GM19328 (cell line): ENCODE data around the gene RACGAP1.
"Not testable (repeated sequence)": the region's sequence is repeated elsewhere in the genome, so short reads cannot be mapped to it uniquely, and the experiment has no call there.

ENCODE experiments used
- ATAC-seq: cut with Tn5 transposase; IDR thresholded peaks from one replicate; pipeline ENCODE4 v1.9.1; 2021; ENCODE audit warnings: mild to moderate bottlenecking, moderate library complexity; ENCODE audit not compliant: unreplicated experiment

Gene RACGAP1

DNA sequence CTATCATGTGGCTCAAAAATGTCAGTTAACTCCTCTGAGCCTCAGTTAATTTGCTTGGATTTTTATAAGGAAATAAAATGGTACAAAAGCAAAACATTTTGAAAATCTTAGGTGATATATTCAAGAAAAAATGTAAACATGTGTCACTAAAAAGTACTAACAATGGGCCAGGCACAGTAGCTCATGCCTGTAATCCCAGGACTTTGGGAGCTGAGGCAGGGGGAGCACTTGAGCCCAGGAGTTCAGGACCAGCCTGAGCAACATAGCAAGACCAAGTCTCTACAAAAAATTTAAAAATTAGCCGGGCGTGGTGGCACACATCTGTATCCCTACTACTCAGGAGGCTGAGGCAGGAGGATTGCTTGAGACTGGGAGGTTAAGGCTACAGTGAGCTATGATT is 26.8 kb downstream of the RACGAP1 start:
- no peak for ATAC-seq

DNA sequence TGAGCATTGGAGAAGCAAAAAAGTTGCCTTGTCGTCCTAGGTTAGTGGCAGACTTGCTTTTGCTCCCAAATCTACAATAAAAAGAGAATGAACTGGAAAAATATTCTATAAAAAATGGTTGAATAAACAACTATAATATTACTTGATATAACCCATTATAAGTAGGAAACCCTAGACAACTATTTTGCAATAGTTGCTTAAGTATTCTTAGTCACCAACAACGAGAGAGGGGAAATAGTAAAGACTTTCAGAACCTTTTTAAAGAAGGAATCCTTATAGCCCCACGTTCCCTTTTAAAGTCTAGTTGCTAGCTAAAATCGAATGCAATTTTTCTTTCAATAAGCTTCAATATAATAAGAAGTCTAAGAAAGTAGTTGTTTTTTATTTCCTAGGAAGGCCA is 35.0 kb downstream of the RACGAP1 start:
- no peak for ATAC-seq

DNA sequence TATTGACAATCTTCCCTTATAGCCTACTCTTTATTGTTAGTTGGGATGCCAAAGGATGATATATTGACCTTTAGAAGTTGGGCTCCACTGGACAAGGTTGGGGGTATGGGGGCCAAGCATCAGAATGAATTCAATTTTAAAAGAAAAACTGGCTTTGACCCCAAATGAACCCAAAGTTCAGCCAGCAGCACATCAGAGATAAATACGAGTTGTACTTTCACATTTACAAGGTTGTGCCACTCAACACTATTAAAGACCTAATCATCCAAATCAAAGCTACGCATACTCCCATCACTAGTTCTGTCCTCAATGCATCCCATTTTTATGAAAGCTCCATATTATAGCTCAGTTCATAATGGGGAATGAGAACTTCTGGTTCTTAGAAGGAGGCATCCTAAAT is 35.9 kb downstream of the RACGAP1 start:
- not testable (repeated sequence) for ATAC-seq

DNA sequence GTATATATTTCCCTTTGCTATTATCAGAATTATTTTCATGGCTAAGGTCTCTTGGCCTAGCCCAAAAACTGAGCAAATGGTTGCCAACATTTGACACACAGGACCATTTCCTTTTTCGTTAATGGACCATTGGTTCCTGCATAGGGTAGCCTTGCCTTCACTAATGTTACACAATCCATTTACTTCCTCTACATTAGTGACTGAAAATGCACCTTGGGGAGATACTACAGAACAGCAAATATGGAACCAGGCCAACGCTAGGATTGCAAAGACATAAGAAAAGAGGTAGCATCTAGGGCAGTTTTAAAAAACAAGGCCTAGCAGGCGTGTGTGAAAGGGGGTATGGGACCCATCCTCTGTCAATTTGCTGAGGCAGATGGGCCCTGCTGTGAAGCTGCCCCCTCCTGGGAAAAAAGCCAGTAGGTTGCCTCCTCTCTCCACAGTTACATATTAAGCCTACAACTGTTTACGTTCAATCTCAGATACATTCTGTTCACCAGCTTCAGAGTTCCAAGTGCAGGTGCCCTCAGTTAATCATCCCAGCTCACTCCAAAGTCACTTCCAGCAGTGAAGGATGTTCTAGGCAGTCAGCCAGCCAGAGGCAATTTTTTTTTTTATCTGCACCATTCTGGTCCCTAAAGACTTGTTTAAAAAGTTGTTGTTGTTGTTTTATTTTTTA is 37.5 kb downstream of the RACGAP1 start:
- ATAC-seq = no peak

DNA sequence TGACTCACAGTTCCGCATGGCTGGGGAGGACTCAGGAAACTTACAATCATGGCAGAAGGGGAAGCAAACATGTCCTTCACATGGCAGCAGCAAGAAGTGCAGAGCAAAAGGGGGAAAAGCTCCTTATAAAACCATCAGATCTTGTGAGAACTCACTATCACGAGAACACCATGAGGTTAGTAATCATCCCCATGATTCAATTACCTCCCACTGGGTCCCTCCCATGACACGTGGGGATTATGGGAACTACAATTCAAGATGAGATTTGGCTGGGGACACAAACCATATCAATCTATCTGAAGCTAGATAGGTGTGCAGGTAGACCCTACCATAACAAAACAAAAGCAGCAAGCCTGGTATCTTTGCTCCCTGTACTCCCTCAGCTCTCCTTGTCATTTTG is 38.8 kb downstream of the RACGAP1 start:
- not testable (repeated sequence) for ATAC-seq

DNA sequence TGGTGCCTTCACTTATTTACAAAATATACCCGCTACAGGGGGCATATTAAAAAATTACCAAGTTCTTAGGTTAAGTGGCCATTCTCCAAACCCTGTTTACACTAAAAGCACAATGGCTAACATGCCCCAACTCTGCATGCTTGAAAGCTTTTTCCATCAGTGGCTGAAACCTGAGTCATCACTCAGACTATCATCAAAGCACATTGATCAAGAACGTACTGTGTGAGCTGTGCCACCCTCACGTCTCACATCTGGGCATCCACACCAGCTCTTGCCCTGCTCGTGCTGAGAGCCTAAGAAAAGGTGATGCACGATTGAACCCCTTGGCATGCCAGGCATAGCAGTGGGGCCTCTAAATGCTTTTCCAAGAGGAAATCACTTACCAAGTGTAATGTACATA is 39.3 kb downstream of the RACGAP1 start:
- no peak for ATAC-seq

DNA sequence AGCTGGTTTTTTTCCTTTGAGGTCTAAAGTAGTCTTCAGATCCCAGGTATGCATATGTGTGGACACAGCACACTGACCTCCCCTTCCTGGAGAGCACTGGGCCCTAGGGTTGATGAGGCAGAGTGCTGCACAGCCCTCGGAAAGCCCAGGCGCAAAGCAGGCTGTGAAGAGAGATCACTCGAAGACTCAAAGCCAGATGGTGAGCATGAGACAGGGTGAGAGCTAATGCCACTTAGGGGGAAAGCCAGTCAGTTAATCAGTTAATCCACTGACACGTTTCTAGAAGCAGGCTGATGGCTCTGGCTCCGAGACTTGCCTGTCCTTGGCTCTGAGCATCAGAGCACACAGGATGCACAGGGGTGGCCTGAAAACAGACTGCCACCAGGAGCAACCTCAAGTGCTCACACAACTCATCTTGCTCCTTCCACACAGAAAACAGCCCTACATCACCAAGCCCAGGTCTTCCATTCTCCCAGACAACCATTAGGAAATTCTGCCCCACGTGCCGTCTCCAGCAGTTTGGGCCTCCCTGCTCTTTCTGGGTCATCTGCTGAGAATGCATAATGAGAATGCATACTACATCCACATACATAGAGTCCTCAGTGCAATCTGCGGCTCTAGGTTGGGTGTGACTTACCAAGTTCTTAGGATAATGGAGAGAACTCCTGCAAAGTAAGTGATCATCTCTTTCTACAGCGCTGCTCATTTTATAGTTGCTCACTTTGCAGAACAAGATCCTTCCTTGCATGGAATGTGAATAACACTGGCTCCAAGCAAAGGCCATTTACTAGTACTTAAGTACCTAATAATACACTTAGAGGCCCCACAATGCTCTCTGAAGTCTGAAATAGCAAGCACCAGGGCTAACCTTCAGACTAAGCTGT is 40.6 kb downstream of the RACGAP1 start:
- no peak for ATAC-seq

DNA sequence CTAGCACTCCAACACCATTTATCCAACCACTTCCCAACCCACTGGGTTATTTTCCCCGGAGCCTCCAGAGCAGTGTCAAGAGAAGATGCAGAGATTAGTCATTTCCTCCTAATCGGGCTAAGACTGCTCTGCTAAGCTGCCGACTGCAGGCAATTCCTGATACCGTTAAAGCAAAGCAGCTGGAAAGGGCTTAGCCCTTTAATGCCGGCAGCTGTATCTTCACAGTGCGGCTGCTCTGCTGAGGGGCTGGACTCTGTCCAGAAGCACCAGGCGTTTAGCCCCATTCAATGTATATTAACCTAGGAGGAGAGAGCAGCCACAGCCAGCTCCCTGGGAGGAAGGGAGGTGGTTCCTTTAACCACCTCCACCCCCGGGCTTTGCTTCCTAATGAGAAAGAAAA is 41.4 kb downstream of the RACGAP1 start:
- no peak for ATAC-seq

DNA sequence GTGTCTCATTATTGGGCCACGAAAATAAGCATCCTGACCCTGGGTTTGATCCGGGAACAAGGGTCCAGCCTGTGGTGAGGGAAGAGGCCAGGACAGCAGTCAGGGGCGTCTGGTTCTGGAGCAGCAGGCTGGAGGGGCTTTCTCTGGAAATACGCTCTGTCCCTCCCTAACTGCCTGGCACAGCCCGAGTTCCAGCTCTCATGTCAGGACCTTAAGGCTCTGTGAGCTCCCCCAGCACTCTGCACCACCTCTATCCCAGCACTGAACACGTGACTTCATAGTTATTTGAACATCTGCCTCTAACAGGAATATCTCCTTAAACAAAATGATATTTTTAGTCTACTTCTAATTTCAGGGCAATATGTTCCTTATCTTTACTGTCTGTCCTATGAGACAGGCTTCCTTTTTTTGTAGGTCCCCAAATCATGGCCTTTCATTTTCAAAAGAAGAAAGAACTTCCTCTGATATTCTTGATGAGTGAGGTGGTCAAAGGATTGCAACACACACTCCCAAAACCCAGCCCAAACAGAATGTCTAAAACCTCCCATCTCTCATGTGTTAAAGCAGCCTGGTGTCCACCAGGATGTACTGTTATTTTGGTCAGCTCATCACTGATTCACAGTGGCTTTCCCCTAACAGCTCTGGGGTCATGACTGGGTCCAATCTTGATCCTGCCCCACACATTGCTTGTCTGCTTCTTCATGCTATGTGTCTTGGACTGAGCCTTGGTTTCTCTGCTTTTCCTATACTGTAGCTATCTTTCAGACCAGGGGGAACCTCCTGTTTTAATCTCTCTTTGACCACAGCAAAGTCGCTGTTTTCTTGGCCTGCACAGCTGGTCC is 42.8 kb downstream of the RACGAP1 start:
- no peak for ATAC-seq

DNA sequence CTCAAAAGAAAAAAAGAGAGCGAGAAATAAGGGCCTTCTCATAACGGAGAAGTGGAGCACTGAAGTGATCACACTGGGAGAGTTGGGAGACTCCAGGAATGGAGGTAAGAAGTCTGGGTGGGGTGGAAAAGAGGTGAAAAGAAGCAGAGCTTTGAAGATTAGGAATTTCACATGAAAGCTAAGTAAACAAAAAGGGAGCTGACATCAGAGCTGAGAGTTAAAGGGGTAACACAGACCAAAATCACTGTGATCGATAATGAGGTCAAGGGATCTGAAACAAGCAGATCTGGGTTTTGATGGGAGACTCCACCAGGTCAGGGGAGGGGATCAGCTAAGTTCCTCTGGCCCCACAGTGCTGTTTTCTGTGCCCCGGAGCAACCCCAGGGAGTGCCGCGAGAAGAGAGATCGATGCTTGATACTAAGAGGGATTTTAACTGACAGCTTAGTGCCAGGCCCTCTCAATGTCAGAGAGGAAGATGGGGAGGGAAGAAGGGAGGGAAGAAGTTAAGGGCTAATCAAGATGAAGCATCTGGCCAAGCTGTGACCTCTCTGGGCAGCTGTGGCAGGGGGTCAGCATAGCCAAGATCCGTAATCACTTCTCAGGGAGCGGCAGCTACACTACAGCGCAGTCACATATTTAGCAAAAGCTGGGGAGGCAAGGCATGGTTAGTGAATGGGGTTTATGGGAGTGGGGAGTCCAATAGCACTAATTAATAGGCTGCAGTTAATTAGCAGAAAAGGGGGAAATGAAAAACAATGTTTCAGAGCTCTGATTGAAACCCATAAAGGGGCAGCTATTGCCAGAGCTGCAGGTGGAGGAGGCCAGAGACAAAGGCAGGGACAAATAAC is 44.6 kb downstream of the RACGAP1 start:
- no peak for ATAC-seq

DNA sequence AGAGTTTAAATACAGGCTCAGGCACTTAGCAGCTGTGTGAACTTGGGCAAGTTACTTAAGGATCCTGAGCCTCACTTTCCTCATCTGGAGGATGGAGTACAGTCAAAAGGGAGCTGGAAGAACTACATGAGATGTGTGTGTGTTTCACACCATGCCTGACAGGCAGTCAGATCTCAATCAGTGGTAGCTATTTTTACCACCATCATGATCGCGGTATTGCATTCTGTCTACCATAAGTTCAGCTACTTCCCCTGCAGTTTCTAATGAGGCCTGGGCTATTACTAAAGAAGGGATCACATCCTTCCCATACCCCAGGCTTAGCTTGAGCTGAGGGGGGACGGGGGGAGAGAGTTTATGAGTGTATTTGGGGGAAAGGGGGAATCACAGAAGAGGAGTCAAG is 45.5 kb downstream of the RACGAP1 start:
- ATAC-seq = no peak

DNA sequence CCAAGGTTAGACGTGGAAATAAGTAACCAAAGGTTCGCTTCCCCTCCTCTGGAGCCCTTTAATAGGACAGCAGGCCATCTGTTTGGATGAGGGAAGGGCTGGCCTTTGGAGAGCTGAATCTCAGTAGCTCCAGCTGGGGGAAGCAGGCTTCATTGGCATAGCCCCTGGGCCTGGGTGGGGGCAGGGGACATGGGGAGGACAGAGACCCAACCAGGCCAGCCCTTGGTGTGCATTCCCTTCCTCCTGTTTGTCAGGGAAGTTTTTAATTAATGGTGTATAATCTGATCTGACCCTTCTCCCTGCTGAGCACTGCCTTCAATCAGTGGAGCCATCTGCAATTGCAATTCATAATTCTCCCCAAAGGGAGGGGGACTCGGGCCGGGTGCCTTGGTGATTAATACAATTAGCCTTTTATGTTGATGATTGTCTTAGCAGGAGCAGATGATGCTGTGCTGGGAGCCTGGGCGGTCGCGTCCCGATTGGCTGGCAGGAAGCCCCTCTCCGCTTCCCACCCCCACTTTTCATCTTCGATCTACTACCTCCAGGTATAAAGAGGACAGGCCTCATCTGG is 46.2 kb downstream of the RACGAP1 start:
- ATAC-seq = no peak

DNA sequence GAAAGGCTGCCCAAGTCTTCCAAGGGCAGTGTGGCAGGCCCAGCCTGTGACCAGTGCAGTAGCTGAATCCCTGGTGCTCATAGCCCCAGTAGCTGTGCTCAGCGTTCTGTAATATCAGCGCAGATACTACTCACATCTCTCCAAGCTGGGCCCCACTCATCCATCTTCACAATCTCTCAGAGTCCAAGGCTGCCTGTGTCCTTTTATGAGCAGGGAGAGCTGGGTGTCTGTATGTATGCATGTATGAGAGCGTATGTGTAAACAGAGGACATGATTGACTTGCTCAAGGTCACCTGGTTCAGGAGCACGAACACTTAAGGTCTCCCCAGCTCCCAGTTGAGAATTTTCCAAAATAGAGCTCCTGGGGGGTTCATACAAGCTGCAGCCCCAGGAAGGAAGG is 47.2 kb downstream of the RACGAP1 start:
- no peak for ATAC-seq

DNA sequence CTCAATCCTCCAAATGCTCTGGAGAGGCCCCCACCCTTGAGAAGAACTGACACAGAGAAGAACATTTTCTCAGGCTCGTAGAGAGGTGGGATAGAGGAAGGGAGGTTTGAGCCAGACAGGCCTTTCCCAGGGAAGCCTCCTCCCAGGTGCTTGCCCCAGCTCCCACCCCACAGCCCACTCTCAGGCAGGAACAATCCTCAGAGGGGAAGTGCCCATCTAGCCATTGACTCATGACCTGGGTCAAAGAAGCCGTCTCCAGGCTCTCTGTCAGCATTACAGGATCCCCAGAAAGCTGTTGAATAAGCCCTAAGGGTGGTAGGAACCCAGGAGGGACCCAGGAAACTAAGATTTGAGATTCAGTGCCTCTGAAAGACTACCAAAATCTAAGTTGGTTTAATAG is 48.7 kb downstream of the RACGAP1 start:
- no peak for ATAC-seq

DNA sequence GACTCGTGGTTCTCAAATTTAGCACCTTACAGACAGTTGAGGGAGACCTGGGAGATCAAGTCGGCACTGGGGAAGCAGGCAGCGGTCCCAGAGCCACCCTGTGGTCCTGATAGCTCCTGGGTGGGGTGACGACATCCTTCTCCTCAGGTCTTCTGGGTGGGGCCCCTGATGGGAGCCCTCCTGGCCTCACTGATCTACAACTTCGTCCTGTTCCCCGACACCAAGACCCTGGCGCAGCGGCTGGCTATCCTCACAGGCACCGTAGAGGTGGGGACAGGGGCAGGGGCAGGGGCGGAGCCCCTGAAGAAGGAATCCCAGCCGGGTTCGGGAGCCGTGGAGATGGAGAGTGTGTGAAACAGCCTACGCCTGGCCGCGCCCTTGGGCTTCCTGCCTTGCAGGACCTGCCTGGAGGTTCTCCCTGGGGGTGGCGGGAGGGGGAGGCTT is 50.0 kb downstream of the RACGAP1 start:
- no peak for ATAC-seq

DNA sequence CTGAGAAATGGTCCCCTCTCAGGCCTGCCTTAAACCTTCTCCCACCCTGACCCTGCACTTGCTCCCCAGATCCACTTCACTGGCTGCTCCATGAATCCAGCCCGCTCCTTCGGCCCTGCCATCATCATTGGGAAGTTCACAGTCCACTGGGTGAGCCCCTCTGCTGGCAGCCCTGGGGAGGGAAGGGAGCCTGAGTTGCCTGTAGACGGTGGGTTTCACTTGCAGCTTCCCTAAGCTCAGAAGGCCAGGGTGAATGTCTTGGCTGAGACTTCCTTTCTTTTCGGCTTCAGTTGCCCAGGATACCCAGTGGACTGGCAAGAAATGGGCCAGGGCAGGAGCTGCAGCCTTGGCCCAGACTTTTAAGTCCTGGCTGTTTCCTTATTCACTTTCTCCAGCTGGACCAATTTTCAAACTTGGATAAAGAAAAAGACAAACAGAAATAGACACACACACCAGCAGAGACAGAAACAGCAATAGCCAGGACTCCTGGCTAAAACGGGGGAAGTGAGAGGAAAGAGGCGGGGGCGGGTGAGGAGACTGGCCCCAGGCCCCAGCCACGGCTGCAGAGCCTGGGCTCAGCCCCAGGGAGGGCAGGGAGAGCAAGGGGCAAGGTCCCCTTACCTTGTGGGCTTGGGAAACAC is 50.5 kb downstream of the RACGAP1 start:
- no peak for ATAC-seq

DNA sequence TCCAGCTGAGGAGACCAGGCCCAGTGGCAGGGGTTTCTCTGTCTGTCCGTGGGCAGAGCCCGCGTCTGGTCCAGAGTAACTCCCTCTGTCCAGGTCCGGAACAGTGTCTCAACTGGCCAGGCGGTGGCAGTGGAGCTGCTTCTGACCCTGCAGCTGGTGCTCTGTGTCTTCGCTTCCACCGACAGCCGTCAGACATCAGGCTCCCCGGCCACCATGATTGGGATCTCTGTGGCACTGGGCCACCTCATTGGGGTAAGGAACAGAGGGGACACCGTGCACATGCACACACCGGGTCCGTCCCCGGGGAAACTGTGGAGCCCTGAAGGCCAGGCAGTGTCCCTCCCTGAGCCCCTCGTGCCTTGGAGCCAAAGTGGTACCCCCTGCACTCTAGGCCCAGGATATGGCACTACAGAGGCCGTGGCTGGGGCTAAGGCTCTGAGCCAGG is 51.0 kb downstream of the RACGAP1 start:
- no peak for ATAC-seq

DNA sequence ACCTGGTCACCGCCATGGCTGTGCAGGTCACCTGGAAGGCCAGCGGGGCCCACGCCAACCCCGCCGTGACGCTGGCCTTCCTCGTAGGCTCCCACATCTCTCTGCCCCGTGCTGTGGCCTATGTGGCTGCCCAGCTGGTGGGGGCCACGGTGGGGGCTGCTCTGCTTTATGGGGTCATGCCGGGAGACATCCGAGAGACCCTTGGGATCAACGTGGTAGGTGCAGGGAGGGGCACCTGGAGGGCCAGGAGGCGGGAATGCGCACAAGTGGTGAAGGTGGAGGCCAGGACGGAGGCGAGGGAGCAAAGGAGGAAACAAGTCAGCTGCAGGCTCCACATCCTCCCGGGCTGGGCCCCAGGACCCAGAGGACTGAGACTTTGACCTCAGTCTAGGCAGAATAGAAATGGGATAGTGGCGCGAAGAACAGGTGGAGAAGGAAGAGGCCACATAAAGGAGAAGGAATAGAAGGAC is 51.9 kb downstream of the RACGAP1 start:
- ATAC-seq = no peak

DNA sequence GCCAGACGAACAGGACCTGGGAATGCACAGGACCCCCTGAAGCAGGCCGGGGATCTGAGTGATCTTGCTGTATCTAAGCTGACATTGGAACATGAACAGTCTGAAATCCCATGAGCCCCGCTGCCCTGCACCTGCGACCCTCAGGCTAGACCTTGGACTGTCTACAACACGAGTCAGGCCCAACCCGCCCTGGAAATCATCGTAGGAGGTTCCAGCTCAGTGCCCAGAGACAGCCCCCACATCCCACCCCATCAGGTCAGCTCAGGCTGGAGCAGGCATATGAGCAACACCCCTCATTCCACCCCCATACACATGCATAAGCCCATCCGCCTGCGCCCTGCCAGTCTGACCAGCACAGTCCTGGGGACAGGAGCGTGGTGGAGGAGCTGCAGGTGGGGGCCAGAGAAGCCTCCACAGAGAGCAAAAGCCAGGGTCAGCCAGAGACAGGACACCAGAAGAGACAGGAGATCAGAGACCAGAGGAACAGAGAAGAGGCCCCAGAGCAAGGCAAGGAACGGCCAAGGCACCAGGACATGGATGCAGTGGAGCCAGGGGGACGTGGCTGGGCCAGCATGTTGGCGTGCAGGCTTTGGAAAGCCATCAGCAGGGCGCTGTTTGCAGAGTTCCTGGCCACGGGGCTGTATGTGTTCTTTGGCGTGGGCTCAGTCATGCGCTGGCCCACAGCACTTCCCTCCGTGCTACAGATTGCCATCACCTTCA is 52.5 kb downstream of the RACGAP1 start, which contains the start of gene AQP6:
AQP6 (plus strand) TSS at position 307 of the 720 bp plus-strand sequence; CDS start at position 534, 227 bp downstream.
- ATAC-seq = no peak
